OCI-M2 (cell line): ENCODE measurements around the gene PACRGL.
A peak's percentile ranks its signal among the peaks of the same experiment; 100 is the strongest.

ENCODE experiments used
- DNase-seq: peaks from one replicate; lab custom pipeline; 2025; ENCODE audit not compliant: unreplicated experiment; lab: John Stamatoyannopoulos, UW

Gene PACRGL

GRCh38 chr4:20700007-20700761 is at the start of gene PACRGL:
Gene PACRGL (plus strand): TSS chr4:20700458. CDS start chr4:20704482, 4,024 bp downstream.
- DNase-seq, result peak; percentile 68

- no peak for DNase-seq
These were observed 47.9 kb upstream of the PACRGL start for GRCh38 chr4:20652226-20652885.

GRCh38 chr4:20658456-20658855 is 41.8 kb upstream of the PACRGL start:
- DNase-seq, result no peak

- DNase-seq, result no peak
These were observed 37.4 kb upstream of the PACRGL start for GRCh38 chr4:20662851-20663250.

- no peak for DNase-seq
These were observed 34.0 kb upstream of the PACRGL start for GRCh38 chr4:20666012-20666860.

- DNase-seq, result no peak
These were observed 28.0 kb upstream of the PACRGL start for GRCh38 chr4:20672262-20672661.

- no peak for DNase-seq
These were observed 24.5 kb upstream of the PACRGL start for GRCh38 chr4:20675786-20676185.

- no peak for DNase-seq
These were observed 23.6 kb upstream of the PACRGL start for GRCh38 chr4:20676501-20677197.

- DNase-seq, result no peak
These were observed 21.9 kb upstream of the PACRGL start for GRCh38 chr4:20678400-20678799.

- DNase-seq, result no peak
These were observed 20.3 kb upstream of the PACRGL start for GRCh38 chr4:20679951-20680350.

- no peak for DNase-seq
These were observed 19.5 kb upstream of the PACRGL start for GRCh38 chr4:20680736-20681135.

- no peak for DNase-seq
These were observed 19.0 kb upstream of the PACRGL start for GRCh38 chr4:20681271-20681670.

GRCh38 chr4:20682853-20683252 is 17.4 kb upstream of the PACRGL start:
- DNase-seq, result no peak

- no peak for DNase-seq
These were observed 16.5 kb upstream of the PACRGL start for GRCh38 chr4:20683766-20684165.

GRCh38 chr4:20684852-20685763 is 15.2 kb upstream of the PACRGL start:
- no peak for DNase-seq

- DNase-seq, result no peak
These were observed 12.4 kb upstream of the PACRGL start for GRCh38 chr4:20687864-20688263.

- DNase-seq, result no peak
These were observed 3.4 kb upstream of the PACRGL start for GRCh38 chr4:20696815-20697214.

- no peak for DNase-seq
These were observed 1.9 kb upstream of the PACRGL start for GRCh38 chr4:20698382-20698781.

GRCh38 chr4:20698820-20699219 is 1.4 kb upstream of the PACRGL start:
- no peak for DNase-seq

GRCh38 chr4:20711335-20711734 is 11.1 kb downstream of the PACRGL start:
- DNase-seq, result no peak
